ENCODE measurements around the gene NTRK2.

DNA sequence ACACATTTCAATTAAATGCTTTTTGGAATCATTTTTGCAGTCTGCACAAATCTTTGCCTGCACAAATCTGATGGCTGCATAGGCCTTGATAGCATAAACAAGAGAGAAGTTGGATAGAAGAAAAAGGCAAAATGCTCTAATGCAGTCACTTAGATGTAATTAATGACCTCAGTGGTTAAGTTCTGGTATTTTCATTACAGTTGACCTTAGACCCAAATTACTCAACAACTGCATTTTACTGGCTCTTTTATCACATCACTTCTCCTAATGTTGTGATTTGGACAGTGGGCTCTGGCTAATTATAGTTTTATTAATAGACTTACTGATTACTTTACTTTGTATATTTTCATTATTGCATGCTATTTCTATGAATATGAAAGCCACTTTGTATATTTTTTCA is 34.3 kb downstream of the NTRK2 start:
- no peak for TF ChIP-seq POLR2AphosphoS5 (IDR thresholded peaks at IDR 0.05)
- TF ChIP-seq, protein P1, sequence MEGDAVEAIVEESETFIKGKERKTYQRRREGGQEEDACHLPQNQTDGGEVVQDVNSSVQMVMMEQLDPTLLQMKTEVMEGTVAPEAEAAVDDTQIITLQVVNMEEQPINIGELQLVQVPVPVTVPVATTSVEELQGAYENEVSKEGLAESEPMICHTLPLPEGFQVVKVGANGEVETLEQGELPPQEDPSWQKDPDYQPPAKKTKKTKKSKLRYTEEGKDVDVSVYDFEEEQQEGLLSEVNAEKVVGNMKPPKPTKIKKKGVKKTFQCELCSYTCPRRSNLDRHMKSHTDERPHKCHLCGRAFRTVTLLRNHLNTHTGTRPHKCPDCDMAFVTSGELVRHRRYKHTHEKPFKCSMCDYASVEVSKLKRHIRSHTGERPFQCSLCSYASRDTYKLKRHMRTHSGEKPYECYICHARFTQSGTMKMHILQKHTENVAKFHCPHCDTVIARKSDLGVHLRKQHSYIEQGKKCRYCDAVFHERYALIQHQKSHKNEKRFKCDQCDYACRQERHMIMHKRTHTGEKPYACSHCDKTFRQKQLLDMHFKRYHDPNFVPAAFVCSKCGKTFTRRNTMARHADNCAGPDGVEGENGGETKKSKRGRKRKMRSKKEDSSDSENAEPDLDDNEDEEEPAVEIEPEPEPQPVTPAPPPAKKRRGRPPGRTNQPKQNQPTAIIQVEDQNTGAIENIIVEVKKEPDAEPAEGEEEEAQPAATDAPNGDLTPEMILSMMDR (IDR thresholded peaks at IDR 0.05): no peak
- no peak for TF ChIP-seq POLR2A (IDR thresholded peaks at IDR 0.05)

All from suprapubic skin (tissue), 4 donors.